Islet precursor cell (in vitro differentiated cells): ENCODE measurements around the gene SLC50A1.
"Not testable (repeated sequence)": the region's sequence is repeated elsewhere in the genome, so short reads cannot be mapped to it uniquely, and the experiment has no call there.

Experiments
- DNase-seq: peaks from one replicate; pipeline ENCODE4 v3.0.0-alpha.2; 2018

The SLC50A1 gene

DNA sequence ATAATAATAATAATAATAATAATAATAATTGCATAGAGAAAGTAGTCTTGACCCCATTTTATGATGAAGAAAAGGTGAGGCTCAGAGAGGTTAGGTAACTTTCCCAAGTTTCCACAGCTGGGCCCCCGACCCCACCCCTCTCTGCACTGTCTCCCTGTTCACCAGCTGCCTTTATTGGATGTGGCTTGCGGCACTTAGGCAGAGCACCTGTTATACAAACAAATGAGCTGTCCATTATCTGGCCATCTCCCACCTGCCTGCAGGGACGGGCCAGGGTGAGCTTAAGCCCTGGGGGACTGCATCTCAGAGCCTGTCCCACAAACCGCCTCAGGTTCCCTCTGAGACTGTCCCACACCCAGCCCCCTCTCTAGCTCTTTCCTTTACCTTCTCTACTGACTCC is 18.0 kb upstream of the SLC50A1 start:
- peak; percentile 71 for DNase-seq

DNA sequence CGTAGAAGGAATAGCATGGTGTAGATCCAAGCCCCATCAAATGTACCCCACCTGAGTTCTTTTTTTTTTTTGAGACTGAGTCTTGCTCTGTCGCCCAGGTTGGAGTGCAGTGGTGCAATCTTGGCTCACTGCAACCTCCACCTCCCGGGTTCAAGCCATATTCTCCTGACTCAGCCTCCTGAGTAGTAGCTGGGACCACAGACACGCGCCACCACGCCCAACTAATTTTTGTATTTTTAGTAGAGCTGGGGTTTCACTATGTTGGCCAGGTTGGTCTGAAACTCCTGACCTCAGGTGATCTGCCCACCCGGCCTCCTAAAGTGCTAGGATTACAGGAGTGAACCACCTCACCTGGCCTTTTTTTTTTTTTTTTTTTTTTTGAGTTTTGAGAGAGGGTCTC is 17.6 kb upstream of the SLC50A1 start:
- not testable (repeated sequence) for DNase-seq

DNA sequence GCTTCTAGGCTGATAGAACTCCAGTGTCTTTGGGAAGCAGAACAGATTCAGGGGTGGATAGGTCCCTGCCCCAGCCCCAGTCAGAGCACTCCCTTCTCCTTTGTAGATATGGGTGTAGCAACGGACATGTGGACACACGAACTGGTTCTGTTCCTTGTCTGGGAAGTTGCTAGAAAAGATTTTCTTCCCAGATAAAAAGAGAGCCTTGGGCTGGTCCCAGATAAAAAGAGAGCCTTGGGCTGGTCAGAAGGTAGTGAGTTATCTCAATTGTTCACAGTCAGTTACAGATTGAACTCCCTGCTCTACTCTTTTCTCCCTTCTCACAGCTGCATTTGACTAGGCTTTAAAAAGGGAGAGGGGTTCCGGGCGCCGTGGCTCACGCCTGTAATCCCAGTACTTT is 15.4 kb upstream of the SLC50A1 start:
- no peak for DNase-seq

DNA sequence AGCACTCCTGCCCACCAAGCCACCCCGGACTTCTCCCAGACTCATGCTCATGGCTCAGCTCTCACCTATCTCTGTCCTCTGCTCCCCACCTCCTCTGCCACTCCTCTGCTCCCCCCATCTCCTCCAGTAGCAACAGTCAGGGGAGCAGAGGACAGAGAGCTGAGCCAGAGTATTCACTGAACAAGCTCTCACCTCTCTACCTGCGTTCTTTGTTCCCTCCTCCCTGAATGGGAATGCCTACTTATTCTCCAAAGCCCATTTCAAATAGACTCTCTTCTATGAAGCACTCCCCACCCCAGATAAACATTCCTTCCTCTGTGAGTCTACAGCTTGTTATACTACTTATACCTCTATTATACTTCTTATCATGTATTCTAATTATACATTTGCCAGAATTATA is 14.4 kb upstream of the SLC50A1 start:
- DNase-seq = no peak

GRCh38 chr1:155122308-155122707 is 13.3 kb upstream of the SLC50A1 start:
- no peak for DNase-seq

DNA sequence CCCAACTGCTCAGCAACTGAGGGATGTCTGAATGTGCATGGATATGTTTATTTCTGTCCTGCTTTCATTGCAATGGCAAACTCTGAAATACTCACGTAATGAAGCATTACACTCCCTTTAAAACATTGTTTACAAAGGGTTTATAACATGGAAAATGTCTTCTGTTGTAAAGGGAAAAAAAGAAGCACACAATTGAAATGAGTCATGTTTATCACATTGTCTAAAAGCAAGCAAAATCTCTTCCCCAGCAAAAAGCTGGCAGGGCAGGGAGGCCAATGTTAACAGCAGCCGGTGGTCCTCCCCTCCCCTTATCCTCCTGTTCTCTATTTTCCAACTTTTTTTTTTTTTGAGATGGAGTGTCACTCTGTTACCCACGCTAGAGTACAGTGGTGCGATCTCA is 11.9 kb upstream of the SLC50A1 start:
- DNase-seq = no peak

DNA sequence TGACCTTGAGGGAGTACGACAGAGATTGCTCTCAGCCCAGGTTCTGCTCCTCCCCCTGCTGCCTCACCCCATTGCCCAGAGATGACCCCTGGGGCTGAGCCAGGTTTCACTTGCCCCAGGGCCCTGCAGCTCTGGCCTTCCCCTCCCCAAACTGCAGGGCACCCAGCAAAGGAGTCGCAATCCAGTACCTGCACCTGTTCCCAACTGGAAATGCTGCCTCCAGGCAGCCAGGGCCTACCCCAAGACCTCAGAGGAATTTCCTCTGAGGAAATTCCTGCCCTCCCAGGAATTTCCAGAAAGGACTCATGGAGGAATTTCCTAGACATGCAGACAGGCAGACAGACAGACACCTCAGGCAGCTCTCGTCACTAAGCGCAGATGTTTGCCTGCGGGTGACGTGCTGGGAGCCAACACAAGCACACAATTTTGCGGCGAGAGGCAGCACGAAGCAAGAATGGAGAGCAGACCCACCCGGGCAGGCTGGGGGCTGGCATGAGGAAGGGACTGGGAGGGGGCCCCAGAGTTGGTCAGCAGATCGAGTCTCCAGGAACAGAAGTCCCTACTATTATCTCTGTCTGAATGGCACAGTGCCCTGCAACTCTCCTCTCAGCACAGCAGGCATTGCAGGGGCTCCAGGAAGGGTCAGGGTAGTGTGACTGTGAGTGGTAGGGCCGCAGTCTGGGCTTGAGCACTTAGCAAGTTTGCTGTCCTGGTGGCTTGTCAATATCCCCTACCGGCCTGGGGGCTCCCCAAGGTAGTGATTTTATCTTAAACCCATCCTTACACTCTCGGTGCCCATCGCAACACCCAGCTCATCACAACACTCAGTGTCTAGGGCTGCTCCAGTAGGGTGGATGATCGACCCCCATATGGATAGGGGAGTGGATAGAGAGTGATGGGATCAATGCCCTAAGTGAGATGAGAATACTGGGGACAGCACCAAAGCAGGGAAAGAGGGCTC is 10.9 kb upstream of the SLC50A1 start:
- DNase-seq = peak; percentile 95

DNA sequence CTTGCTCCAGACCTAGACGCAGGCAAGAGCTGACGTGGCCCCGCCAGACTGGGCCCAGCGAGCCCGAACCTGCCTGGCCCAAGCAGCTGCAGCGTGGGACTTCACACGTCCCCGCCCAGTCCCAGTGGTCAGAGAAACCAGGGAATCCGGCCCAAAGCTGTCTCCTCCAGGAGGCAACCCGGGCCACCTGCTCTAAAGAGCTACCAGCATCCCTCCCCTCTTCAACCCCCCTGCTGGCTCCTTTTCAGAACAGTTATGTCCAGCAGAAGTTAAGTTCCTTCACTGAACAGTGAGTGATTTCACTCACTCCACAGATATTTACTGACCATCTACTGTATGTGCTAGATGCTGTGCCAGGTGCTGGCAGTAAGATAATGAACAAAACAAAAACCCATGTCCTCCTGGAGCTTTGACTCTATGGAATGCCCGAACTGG is 10.1 kb upstream of the SLC50A1 start:
- DNase-seq = peak; percentile 66

- DNase-seq = peak; percentile 94
Observed at GRCh38 chr1:155125946-155126555, 9.6 kb upstream of the SLC50A1 start.

DNA sequence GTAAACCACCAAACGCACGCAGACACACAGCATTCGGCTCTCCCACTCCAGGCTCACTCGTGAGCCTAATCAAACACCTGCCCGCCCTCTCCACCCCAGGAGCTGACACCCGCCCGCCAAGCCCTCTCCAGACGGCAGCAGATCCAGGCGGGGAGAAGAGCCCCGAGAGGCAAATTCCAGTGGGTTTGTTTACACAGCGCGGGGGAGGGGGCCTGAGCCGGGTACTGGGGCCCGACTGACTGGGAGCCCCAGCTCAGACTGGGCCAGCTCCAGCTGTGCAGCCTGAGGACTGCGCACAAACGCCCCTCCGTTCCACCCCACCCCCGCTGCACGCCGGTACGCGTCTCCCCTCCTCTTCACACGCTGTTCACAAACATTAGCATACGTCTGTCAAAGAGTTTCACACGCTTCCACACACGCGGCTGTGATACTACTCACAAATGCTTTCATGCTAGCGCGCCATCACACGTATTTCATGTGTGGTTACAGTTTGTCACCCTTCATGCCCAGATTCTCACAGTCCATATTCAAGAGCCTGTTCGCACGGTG is 9.0 kb upstream of the SLC50A1 start:
- peak; percentile 95 for DNase-seq

GRCh38 chr1:155127105-155127966 is 8.3 kb upstream of the SLC50A1 start, which contains the start of gene EFNA1:
Gene EFNA1, plus strand, starts transcription at chr1:155127876. Its CDS starts 102 bp downstream, at chr1:155127978.
- DNase-seq = peak; percentile 89

GRCh38 chr1:155127967-155128754 is 7.5 kb upstream of the SLC50A1 start:
- no peak for DNase-seq

DNA sequence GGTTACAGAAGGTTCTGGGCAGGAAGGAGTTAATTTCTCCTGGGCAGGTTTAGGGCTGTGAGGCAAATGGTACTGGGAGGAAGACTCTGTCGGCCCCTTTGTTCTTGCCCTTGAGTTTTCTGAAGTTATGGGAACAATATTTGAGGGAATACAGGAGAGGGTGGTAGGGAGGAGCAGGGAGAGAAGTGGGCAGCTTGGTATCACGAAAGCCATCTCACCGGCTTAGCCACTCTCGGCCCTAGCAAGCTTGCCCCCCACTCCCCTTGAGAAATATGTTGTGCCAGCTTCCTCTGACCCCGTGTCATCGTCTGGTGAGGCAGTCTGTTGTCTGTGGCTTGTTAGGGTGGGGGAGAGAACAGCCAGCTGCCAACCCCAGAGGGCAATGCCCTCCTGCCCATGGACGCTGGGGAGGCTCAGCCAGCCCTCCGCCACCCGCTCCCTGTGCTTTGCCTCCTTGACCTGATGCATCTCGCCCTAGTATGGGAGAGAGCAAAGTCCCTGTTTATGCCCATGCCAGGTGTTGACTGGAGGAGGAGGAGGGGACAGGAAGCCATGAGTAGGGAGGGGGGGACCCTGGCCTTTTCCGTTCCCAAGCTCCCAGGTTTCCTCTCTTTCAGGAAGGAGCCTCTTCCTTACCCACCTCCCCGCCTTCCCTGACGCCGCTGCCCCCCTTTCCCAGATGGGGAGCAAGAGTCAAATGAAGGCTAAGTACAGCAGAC is 6.7 kb upstream of the SLC50A1 start:
- DNase-seq = peak; percentile 65

DNA sequence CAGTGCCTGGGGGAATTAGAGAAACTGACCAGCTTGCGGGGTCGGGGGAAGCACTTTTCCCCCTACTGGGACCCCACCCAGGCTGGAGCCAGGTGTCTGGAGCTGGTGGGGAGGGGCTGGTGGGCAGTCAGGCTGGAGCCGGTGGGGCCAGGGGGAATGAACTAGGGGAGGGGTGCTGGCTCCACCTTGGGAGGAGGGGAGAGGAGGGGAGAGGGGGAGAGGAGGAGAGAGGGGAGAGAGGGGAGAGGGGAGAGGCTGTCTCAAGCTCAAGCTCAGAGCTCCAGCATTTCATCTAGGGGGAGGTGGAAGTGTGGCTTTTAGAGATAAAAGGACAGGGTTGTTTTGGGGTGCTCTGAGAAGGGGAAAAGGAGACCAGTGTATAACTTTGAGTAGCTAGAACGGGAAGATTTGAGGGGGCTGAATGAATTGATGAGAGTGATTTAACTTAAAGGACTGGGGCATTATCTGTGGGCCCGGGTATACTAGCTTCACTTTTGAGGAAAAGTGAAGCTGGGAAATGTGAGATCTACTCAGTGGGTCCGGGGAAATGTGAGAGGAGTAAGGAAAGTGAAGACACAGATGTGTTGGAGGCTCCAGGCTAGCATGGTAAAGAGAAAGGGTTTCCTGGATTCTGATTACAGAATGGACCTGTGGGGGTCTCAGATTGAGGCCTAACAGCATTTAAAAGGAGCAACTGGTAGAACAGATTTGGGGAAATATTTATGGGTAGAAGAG is 5.2 kb upstream of the SLC50A1 start:
- no peak for DNase-seq

DNA sequence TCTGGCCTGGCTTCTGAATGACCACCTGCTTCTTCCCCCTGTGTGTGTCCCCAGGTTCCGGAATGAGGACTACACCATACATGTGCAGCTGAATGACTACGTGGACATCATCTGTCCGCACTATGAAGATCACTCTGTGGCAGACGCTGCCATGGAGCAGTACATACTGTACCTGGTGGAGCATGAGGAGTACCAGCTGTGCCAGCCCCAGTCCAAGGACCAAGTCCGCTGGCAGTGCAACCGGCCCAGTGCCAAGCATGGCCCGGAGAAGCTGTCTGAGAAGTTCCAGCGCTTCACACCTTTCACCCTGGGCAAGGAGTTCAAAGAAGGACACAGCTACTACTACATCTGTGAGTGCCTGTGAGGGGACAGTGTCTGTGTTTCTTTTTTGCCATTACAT is 4.4 kb upstream of the SLC50A1 start:
- no peak for DNase-seq

DNA sequence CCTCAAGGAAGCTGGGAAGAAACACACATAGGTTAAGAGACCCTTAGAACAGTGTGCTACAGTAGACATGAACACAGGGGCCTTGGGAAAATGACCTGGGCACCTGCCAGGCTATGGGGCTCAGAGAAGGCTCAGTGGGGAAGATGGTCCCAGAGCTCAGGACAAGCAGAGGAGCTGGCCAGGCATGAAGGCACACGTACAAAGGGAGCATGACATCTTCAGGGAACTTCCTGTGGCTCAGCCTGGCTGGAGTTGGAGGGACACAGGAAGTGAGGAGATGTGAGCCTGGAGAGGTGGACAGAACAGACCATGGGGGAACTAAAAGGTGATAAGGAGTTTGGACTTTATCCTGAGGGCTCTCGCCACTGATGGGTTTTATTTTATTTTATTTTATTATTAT is 3.8 kb upstream of the SLC50A1 start:
- DNase-seq = no peak

GRCh38 chr1:155133799-155134281 is 1.8 kb upstream of the SLC50A1 start:
- no peak for DNase-seq

DNA sequence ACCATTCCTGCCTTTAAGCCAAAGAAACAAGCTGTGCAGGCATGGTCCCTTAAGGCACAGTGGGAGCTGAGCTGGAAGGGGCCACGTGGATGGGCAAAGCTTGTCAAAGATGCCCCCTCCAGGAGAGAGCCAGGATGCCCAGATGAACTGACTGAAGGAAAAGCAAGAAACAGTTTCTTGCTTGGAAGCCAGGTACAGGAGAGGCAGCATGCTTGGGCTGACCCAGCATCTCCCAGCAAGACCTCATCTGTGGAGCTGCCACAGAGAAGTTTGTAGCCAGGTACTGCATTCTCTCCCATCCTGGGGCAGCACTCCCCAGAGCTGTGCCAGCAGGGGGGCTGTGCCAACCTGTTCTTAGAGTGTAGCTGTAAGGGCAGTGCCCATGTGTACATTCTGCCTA is 1.3 kb upstream of the SLC50A1 start:
- peak; percentile 55 for DNase-seq

GRCh38 chr1:155134880-155135414 is 705 bp upstream of the SLC50A1 start:
- DNase-seq = peak; percentile 99

GRCh38 chr1:155136748-155137147 is 1.1 kb downstream of the SLC50A1 start:
- no peak for DNase-seq
